HPDE6-E6E7 (cell line): ENCODE data around the gene LMO7.
"Not testable (repeated sequence)": the region's sequence is repeated elsewhere in the genome, so short reads cannot be mapped to it uniquely, and the experiment has no call there.

ENCODE experiments used
- DNase-seq: peaks from one replicate; pipeline ENCODE4 v3.0.0; 2011; ENCODE audit warnings: missing footprints; ENCODE audit errors: extremely low spot score

Gene LMO7

GRCh38 chr13:75699062-75699461 lies 62.9 kb downstream of the LMO7 start:
- DNase-seq, result no peak

- DNase-seq, result not testable (repeated sequence)
These were observed 63.6 kb downstream of the LMO7 start for GRCh38 chr13:75699717-75700116.

- no peak for DNase-seq
These were observed 64.4 kb downstream of the LMO7 start for GRCh38 chr13:75700552-75700951.

GRCh38 chr13:75702476-75702875 lies 66.3 kb downstream of the LMO7 start:
- DNase-seq, result no peak

GRCh38 chr13:75703769-75704168 lies 67.6 kb downstream of the LMO7 start:
- no peak for DNase-seq

- DNase-seq, result no peak
These were observed 68.2 kb downstream of the LMO7 start for GRCh38 chr13:75704194-75704926.

GRCh38 chr13:75704927-75705288 lies 68.8 kb downstream of the LMO7 start:
- peak; percentile 67 for DNase-seq

GRCh38 chr13:75705395-75705794 lies 69.3 kb downstream of the LMO7 start:
- DNase-seq, result peak; percentile 60

- no peak for DNase-seq
These were observed 69.8 kb downstream of the LMO7 start for GRCh38 chr13:75705908-75706307.

GRCh38 chr13:75713852-75714251 lies 77.7 kb downstream of the LMO7 start:
- DNase-seq, result no peak

- DNase-seq, result no peak
These were observed 79.7 kb downstream of the LMO7 start for GRCh38 chr13:75715601-75716523.

GRCh38 chr13:75717525-75717924 lies 81.4 kb downstream of the LMO7 start:
- no peak for DNase-seq

- no peak for DNase-seq
These were observed 85.2 kb downstream of the LMO7 start for GRCh38 chr13:75721307-75721706.

GRCh38 chr13:75723901-75724300 lies 87.8 kb downstream of the LMO7 start:
- no peak for DNase-seq

- no peak for DNase-seq
These were observed 88.8 kb downstream of the LMO7 start for GRCh38 chr13:75724752-75725517.

- no peak for DNase-seq
These were observed 89.6 kb downstream of the LMO7 start for GRCh38 chr13:75725736-75726135.

GRCh38 chr13:75726306-75726705 lies 90.2 kb downstream of the LMO7 start:
- DNase-seq, result no peak

GRCh38 chr13:75733113-75733512 lies 97.0 kb downstream of the LMO7 start:
- not testable (repeated sequence) for DNase-seq

GRCh38 chr13:75736173-75736572 lies 100.0 kb downstream of the LMO7 start:
- DNase-seq, result no peak

GRCh38 chr13:75738841-75739240 lies 102.7 kb downstream of the LMO7 start:
- no peak for DNase-seq

- no peak for DNase-seq
These were observed 103.2 kb downstream of the LMO7 start for GRCh38 chr13:75739244-75739868.

GRCh38 chr13:75740031-75740430 lies 103.9 kb downstream of the LMO7 start:
- DNase-seq, result no peak
